Liver (tissue), 3 donors: ENCODE results near the gene PPP6R2.

Experiments used
- CTCF ChIP-seq: fragments of 150-350 bp; IDR thresholded peaks from 2 replicates; pipeline ENCODE4 v1.5.1; 2017; ENCODE audit warnings: improper control_type of control experiment, low read depth, low read length; ENCODE audit not compliant: missing input control
- EGR1 ChIP-seq, 2 donors: IDR thresholded peaks; 2 replicates each; pipeline ENCODE4 v1.6.1; 2016 to 2018; ENCODE audit warnings: antibody characterized with exemption in 2 of 2, low read depth in 2 of 2
- FOXA1 ChIP-seq: IDR thresholded peaks from 2 replicates; pipeline ENCODE4 v1.6.1; 2016; ENCODE audit warnings: antibody characterized with exemption
- FOXA2 ChIP-seq: IDR thresholded peaks from 2 replicates; pipeline ENCODE4 v1.6.1; 2016; ENCODE audit warnings: antibody characterized with exemption
- GABPA ChIP-seq, 2 donors: IDR thresholded peaks in 1 of 2; conservative IDR thresholded peaks in 1 of 2; 2 replicates each; pipeline ENCODE4 v1.6.1; 2016; ENCODE audit warnings: antibody characterized with exemption in 2 of 2, mild to moderate bottlenecking in 1 of 2, moderate library complexity in 1 of 2
- HNF4G ChIP-seq: IDR thresholded peaks from 2 replicates; pipeline ENCODE4 v1.6.1; 2016; ENCODE audit warnings: antibody characterized with exemption
- MAX ChIP-seq: IDR thresholded peaks from 2 replicates; pipeline ENCODE4 v1.6.1; 2016; ENCODE audit warnings: antibody characterized with exemption
- RAD21 ChIP-seq, 2 donors: IDR thresholded peaks; 2 replicates each; pipeline ENCODE4 v1.6.1; 2016; ENCODE audit warnings: antibody characterized with exemption in 2 of 2, mild to moderate bottlenecking in 2 of 2
- REST ChIP-seq: IDR thresholded peaks from 2 replicates; pipeline ENCODE4 v1.6.1; 2016; ENCODE audit warnings: antibody characterized with exemption, mild to moderate bottlenecking
- SP1 ChIP-seq: IDR thresholded peaks from 2 replicates; pipeline ENCODE4 v1.6.1; 2018; ENCODE audit warnings: antibody characterized with exemption, mild to moderate bottlenecking
- TAF1 ChIP-seq: conservative IDR thresholded peaks from 2 replicates; pipeline ENCODE4 v1.6.1; 2016; ENCODE audit warnings: antibody characterized with exemption, mild to moderate bottlenecking
- donor health status: healthy.
- donor health status: healthy.

DNA sequence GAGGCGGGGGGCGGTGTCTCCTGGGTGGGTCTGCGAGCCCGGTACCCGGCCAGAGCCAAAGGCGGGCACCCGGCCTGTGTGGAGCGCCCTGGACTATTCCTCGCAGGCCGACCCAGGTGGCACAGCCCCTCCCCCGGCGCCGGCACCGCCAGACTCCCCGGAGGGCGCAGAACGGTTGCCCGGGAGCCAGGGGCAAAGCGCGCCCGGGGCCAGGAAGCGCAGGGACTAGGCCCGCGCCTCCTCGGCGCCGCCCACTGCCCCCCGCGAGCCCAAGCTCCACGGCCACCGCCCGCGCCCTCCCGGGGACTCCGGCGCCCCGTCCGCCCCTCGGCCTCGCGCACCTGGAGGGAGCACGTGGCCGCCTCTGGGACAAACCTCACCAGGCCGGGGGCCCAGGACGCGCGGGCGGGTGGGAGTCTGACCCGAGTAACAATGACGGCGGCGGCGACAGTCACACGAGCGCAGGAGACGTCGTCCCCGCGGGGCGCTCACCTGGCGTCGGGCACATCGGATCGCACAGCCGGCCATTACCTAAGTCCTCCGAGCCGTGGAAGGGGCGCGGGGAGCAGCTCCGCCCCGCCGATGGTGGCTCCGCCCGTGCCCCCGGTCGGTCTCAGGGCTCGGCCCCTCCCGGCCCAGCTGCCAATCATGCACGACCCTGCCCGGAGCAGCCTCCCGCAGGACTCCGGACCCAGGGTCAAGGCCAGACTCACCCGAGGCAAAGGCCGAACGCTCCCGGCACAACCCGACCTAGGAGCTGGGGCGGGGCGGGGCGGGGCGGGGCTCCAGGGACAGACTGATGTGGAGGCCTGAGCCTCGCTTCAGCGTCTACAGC lies 43.1 kb upstream of the PPP6R2 start:
- TF ChIP-seq CTCF (no peak), GABPA (IDR thresholded peaks at IDR 0.05 in 1 of 2, conservative IDR thresholded peaks at IDR 0.05 in 1 of 2) (peak in 1 of 2 donors; percentile 24), TAF1 (no peak), HNF4G (peak; percentile 100), RAD21 (IDR thresholded peaks at IDR 0.05) (peak in 1 of 2 donors; percentile 42), FOXA1 (peak; percentile 63), SP1 (peak; percentile 90), EGR1 (IDR thresholded peaks at IDR 0.05; ENCODE audit: low read depth in 2 of 2) (peak in 1 of 2 donors; percentile 63), REST (peak; percentile 72), MAX (peak; percentile 61), FOXA2 (no peak)
